Measurements from ENCODE around the gene TOMM6. TPM values are rescaled to one million over a fixed set of nuclear protein-coding genes. Genes with fewer than 3 reads are reported as not detected.

Gene TOMM6
- total RNA-seq: 126 and 144 TPM in 2 replicates

DNA sequence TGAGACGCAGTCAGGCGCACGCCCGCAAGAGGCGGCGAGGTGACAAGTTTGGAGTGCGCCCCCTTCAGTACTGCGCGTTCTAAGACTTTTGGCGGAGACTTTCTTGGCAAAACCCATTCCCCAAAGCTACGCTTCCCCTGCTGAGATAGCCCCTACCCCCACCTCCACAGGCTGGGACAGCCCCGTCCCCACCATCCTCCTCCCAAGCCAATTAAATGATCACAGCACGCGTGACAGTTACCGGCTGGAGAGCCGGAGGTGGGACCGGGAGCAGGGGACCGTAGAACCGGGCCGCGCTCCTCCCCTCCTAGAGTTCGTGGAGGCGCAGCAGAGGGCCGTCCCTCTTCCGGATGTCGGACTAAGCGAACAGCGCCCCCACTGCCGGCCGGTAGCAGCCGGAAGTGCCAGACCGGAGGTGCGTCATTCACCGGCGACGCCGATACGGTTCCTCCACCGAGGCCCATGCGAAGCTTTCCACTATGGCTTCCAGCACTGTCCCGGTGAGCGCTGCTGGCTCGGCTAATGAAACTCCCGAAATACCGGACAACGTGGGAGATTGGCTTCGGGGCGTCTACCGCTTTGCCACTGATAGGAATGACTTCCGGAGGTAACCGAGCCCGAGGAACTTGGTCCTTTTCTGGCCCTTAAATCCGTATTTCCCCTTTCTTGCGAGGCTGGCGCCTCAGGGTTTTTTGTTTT is at the start of gene TOMM6:
TSS of gene TOMM6 (plus strand) at position 476 of the 699 bp plus-strand sequence. CDS start at position 480, 4 bp downstream.

DNA sequence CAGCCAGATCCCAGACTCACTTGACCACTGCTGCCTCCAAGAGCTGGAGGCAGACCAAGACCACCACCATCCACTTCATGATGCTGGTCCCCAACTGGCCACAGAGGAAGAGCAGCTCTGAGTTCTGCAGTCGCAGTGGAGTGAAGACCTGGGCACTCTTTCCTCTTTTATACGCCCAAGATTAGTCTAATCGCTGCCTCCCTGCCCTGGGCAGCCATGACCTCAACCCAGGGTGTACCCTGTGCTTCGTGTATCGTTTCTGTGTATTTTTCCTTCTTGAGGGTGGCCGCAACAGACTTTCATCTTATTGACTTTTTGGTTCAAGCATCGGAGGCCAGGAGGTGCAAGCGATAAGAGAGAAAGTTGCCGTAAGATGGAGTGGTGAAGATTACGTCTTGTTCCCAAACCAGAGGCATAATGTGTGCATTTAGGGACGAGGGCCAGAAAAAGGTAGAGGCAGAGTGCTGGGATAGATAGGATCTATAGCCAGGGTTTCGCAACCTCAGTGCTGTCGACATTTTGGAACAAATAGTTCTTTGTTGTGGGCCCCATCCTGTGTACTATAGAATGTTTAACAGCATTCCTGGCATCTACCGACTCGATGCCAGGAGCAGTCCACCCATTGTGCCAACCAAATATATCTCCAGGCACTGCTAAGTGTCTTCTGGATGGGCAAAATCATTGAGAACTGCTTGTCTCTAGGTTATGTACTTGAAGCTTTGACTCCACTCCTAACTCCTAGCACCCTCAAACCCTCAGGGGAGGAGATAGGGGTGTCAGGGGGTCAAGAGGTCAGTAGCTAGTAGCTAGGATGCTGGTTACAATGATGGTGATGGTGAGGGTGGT is 40.0 kb upstream of the TOMM6 start, which contains the start of gene PGC:
TSS of gene PGC (minus strand) at position 142 of the 846 bp plus-strand sequence. CDS start at position 79, 63 bp downstream.

GRCh38 chr6:41779788-41780550 is 7.5 kb upstream of the TOMM6 start, which contains the start of gene FRS3:
TSS of gene FRS3 (minus strand) at chr6:41779900. CDS start at chr6:41776987, 2,913 bp downstream.

DNA sequence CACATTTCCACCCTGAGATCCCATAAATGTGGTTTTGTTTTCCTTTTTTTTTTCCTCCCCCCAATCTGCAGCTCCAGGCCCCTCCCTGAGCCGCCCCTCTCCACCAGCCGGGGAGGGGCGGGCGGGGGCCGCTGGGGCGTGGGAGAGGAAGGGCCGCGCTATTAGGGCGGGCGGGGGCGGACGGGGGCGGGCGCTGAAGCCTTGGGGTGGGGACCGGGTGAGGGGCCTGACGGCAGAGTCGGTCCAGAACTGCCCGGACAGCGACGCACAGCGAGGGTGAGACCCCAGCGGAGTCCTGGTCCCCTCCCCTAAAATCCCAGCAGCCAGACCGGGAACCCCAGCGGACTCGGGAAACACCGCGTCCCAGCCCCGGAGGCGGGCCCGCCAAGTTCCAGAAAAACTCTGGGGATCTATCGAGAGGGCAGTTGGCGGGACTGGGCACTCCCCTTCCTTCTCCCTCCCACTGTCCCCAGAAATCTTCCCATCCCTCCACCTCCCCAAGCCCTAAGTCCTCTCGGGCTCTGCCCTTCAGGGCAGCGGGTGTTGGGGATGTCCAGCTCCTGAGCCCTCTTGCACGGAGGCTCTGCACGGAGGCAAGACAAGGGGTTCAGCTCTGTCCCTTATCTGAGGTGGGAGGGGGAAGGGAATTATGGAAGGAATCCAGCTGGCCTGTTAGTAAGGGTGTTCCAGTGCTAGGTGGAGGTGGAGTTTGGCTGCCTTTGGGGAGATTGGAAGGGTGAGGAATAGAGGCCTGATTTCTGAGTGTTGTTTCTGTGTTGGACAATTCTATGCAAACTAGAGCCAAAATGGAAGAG is 6.7 kb upstream of the TOMM6 start, which contains the start of gene PRICKLE4:
TSS of gene PRICKLE4 (plus strand) at position 232 of the 815 bp plus-strand sequence. CDS start 2,692 bp downstream, outside the sequence.

Other genes starting within 250 kb of the TOMM6 start
- gene FOXP4, start 241.3 kb upstream of the TOMM6 start, total RNA-seq: 2.6 and 5.5 TPM in 2 replicates
- gene MDFI, start 149.2 kb upstream of the TOMM6 start, total RNA-seq: 15.1 and 30.8 TPM in 2 replicates
- gene TFEB, start 52.1 kb upstream of the TOMM6 start, total RNA-seq: 2.6 and 4.2 TPM in 2 replicates
- not detected in 2 replicates for gene PGC, start 40.3 kb upstream of the TOMM6 start, total RNA-seq
- 0.68 and 3.0 TPM in 2 replicates for gene FRS3, start 7.8 kb upstream of the TOMM6 start, total RNA-seq
- gene PRICKLE4, start 6.9 kb upstream of the TOMM6 start, total RNA-seq: 0.43 and 0.82 TPM in 2 replicates
- 0.60 and 0.70 TPM in 2 replicates for gene USP49, start 107.7 kb downstream of the TOMM6 start, total RNA-seq
- gene MED20, start 133.4 kb downstream of the TOMM6 start, total RNA-seq: 15.5 and 19.4 TPM in 2 replicates
- 5.2 and 8.4 TPM in 2 replicates for gene BYSL, start 133.8 kb downstream of the TOMM6 start, total RNA-seq
- 103 and 124 TPM in 2 replicates for gene CCND3, start 154.1 kb downstream of the TOMM6 start, total RNA-seq

All from pericardium fibroblast (primary cell).